Activated CD4-positive, alpha-beta T cell treated with anti-CD3 and anti-CD28 coated beads, Interleukin-2, amount 10 ng/mL, durations not matched to agents 24 days and 14 days (primary cell): ENCODE results near the gene GNPNAT1. TPM values are rescaled to one million over a fixed set of nuclear protein-coding genes. Genes with fewer than 3 reads are reported as not detected.

Source experiments
- DNase-seq: peaks from one replicate; pipeline ENCODE4 v3.0.0; 2022
- H3K27ac Mint-ChIP-seq: one replicate; pipeline ENCODE4 v1.8.0; 2022; ENCODE audit warnings: mild to moderate bottlenecking, mixed read lengths
- H3K27me3 Mint-ChIP-seq: one replicate; pipeline ENCODE4 v1.8.0; 2022; ENCODE audit warnings: mixed read lengths
- H3K36me3 Mint-ChIP-seq: one replicate; pipeline ENCODE4 v1.8.0; 2022; ENCODE audit warnings: low read depth, mild to moderate bottlenecking, mixed read lengths
- H3K4me1 Mint-ChIP-seq: one replicate; pipeline ENCODE4 v1.8.0; 2021; ENCODE audit warnings: mixed read lengths
- H3K4me3 Mint-ChIP-seq: one replicate; pipeline ENCODE4 v1.8.0; 2022; ENCODE audit warnings: mild to moderate bottlenecking, moderate library complexity, mixed read lengths
- H3K9me3 Mint-ChIP-seq: one replicate; pipeline ENCODE4 v1.8.0; 2021; ENCODE audit warnings: mixed read lengths
- intact Hi-C: fragments of 100-400 bp; cut with micrococcal nuclease; formaldehyde crosslinking; loops from one replicate; pipeline ENCODE4 v1.15.1; 2023
- total RNA-seq: library from RNA; stranded (reverse); gene quantifications from 2 replicates; pipeline ENCODE4 v1.2.3, GENCODE V29; 2022

The GNPNAT1 gene
- total RNA-seq = 30.6 and 32.4 TPM in 2 replicates

- H3K4me1 Mint-ChIP-seq = peaks cover 32% of the 10 kb centered on the region
- H3K9me3 Mint-ChIP-seq = no peaks in the 10 kb centered on the region
- peak within 1 kb of the TSS; percentile 83 for H3K27ac Mint-ChIP-seq
- H3K4me3 Mint-ChIP-seq = peak within 1 kb of the TSS; percentile 97
- peaks cover 6% of the 10 kb centered on the region for H3K36me3 Mint-ChIP-seq
- intact Hi-C loops = loop anchor here (1.0 to 2.0 kb wide), 3 partner anchors 62 to 239 kb away; partner anchors contain the start of genes GPR137C, PSMC6 and TXNDC16
- H3K27me3 Mint-ChIP-seq = no peaks in the 10 kb centered on the region
- peak; percentile 96 for DNase-seq
Observed at GRCh38 chr14:52791223-52792096, at the start of gene GNPNAT1. TSS of gene GNPNAT1 (minus strand) at chr14:52791607. CDS start at chr14:52784650, 6,957 bp downstream.

GRCh38 chr14:52840877-52841276 lies 49.5 kb upstream of the GNPNAT1 start:
- no peaks in the 10 kb centered on the region for H3K9me3 Mint-ChIP-seq
- H3K27me3 Mint-ChIP-seq = no peaks in the 10 kb centered on the region

GRCh38 chr14:52837451-52837850 lies 46.0 kb upstream of the GNPNAT1 start:
- Mint-ChIP-seq H3K27ac (no peak overlapping the region), H3K4me3 (no peak overlapping the region), H3K36me3 (no peaks in the 10 kb centered on the region), H3K4me1 (no peaks in the 10 kb centered on the region), H3K9me3 (no peaks in the 10 kb centered on the region), H3K27me3 (peaks cover 3% of the 10 kb centered on the region)
- intact Hi-C loops = no loop called here
- DNase-seq = no peak

More at GRCh38 chr14:52840877-52841276, 49.5 kb upstream of the GNPNAT1 start:
- Mint-ChIP-seq H3K4me1 (no peaks in the 10 kb centered on the region), H3K4me3 (no peak overlapping the region), H3K36me3 (no peaks in the 10 kb centered on the region), H3K27ac (no peak overlapping the region)
- intact Hi-C loops = no loop called here
- DNase-seq = no peak

- intact Hi-C loops = no loop called here
- no peaks in the 10 kb centered on the region for H3K36me3 Mint-ChIP-seq
- no peak overlapping the region for H3K4me3 Mint-ChIP-seq
- no peaks in the 10 kb centered on the region for H3K9me3 Mint-ChIP-seq
- no peaks in the 10 kb centered on the region for H3K4me1 Mint-ChIP-seq
- H3K27ac Mint-ChIP-seq = no peak overlapping the region
- peaks cover 5% of the 10 kb centered on the region for H3K27me3 Mint-ChIP-seq
- no peak for DNase-seq
Observed at GRCh38 chr14:52836063-52836462, 44.7 kb upstream of the GNPNAT1 start.

GRCh38 chr14:52835122-52835903 lies 43.9 kb upstream of the GNPNAT1 start:
- Mint-ChIP-seq H3K36me3 (no peaks in the 10 kb centered on the region), H3K27me3 (peaks cover 5% of the 10 kb centered on the region), H3K9me3 (no peaks in the 10 kb centered on the region), H3K27ac (no peak overlapping the region), H3K4me3 (no peak overlapping the region), H3K4me1 (no peaks in the 10 kb centered on the region)
- intact Hi-C loops = no loop called here
- DNase-seq = no peak

- Mint-ChIP-seq H3K27ac (no peak overlapping the region), H3K4me1 (no peaks in the 10 kb centered on the region), H3K4me3 (no peak overlapping the region), H3K27me3 (peaks cover 5% of the 10 kb centered on the region), H3K9me3 (no peaks in the 10 kb centered on the region), H3K36me3 (no peaks in the 10 kb centered on the region)
- intact Hi-C loops = no loop called here
- DNase-seq = no peak
Observed at GRCh38 chr14:52834440-52834842, 43.0 kb upstream of the GNPNAT1 start.

GRCh38 chr14:52833891-52834290 lies 42.5 kb upstream of the GNPNAT1 start:
- H3K9me3 Mint-ChIP-seq = no peaks in the 10 kb centered on the region
- H3K4me3 Mint-ChIP-seq = no peak overlapping the region
- no peak for DNase-seq
- peaks cover 5% of the 10 kb centered on the region for H3K27me3 Mint-ChIP-seq
- H3K27ac Mint-ChIP-seq = no peak overlapping the region
- intact Hi-C loops = no loop called here
- H3K36me3 Mint-ChIP-seq = no peaks in the 10 kb centered on the region
- H3K4me1 Mint-ChIP-seq = no peaks in the 10 kb centered on the region

GRCh38 chr14:52829527-52830185 lies 38.2 kb upstream of the GNPNAT1 start:
- H3K4me1 Mint-ChIP-seq = peaks cover 2% of the 10 kb centered on the region
- no peaks in the 10 kb centered on the region for H3K36me3 Mint-ChIP-seq
- H3K9me3 Mint-ChIP-seq = no peaks in the 10 kb centered on the region
- no peak for DNase-seq
- intact Hi-C loops = loop anchor here (10.0 kb wide), 2 partner anchors 355 to 1345 kb away; no protein-coding TSS in a partner anchor
- H3K27ac Mint-ChIP-seq = no peak overlapping the region
- H3K27me3 Mint-ChIP-seq = peaks cover 7% of the 10 kb centered on the region
- no peak overlapping the region for H3K4me3 Mint-ChIP-seq

- Mint-ChIP-seq H3K4me1 (peaks cover 5% of the 10 kb centered on the region), H3K9me3 (no peaks in the 10 kb centered on the region), H3K4me3 (no peak overlapping the region), H3K36me3 (no peaks in the 10 kb centered on the region), H3K27ac (no peak overlapping the region), H3K27me3 (peaks cover 11% of the 10 kb centered on the region)
- no peak for DNase-seq
- intact Hi-C loops = loop anchor here (10.0 kb wide), 2 partner anchors 357 to 1347 kb away; no protein-coding TSS in a partner anchor
Observed at GRCh38 chr14:52827426-52827825, 36.0 kb upstream of the GNPNAT1 start.

- no peak overlapping the region for H3K27ac Mint-ChIP-seq
- peaks cover 5% of the 10 kb centered on the region for H3K4me1 Mint-ChIP-seq
- H3K4me3 Mint-ChIP-seq = no peak overlapping the region
- H3K27me3 Mint-ChIP-seq = peaks cover 9% of the 10 kb centered on the region
- intact Hi-C loops = loop anchor here (10.0 kb wide), 2 partner anchors 360 to 1350 kb away; no protein-coding TSS in a partner anchor
- no peaks in the 10 kb centered on the region for H3K9me3 Mint-ChIP-seq
- DNase-seq = no peak
- H3K36me3 Mint-ChIP-seq = no peaks in the 10 kb centered on the region
Observed at GRCh38 chr14:52825085-52825484, 33.7 kb upstream of the GNPNAT1 start.

GRCh38 chr14:52824462-52824861 lies 33.1 kb upstream of the GNPNAT1 start:
- Mint-ChIP-seq H3K36me3 (no peaks in the 10 kb centered on the region), H3K27ac (no peak overlapping the region), H3K4me3 (no peak overlapping the region), H3K4me1 (peaks cover 5% of the 10 kb centered on the region), H3K27me3 (peaks cover 9% of the 10 kb centered on the region), H3K9me3 (no peaks in the 10 kb centered on the region)
- DNase-seq = no peak
- intact Hi-C loops = loop anchor here (10.0 kb wide), 2 partner anchors 360 to 1350 kb away; no protein-coding TSS in a partner anchor

GRCh38 chr14:52821805-52822250 lies 30.4 kb upstream of the GNPNAT1 start:
- H3K27me3 Mint-ChIP-seq = peaks cover 13% of the 10 kb centered on the region
- H3K4me1 Mint-ChIP-seq = peaks cover 5% of the 10 kb centered on the region
- H3K36me3 Mint-ChIP-seq = no peaks in the 10 kb centered on the region
- intact Hi-C loops = loop anchor here (2.0 to 10.0 kb wide), 3 partner anchors 233 to 1353 kb away; no protein-coding TSS in a partner anchor
- no peak for DNase-seq
- no peaks in the 10 kb centered on the region for H3K9me3 Mint-ChIP-seq
- H3K4me3 Mint-ChIP-seq = no peak overlapping the region
- H3K27ac Mint-ChIP-seq = no peak overlapping the region

- no peak for DNase-seq
- H3K36me3 Mint-ChIP-seq = no peaks in the 10 kb centered on the region
- H3K4me1 Mint-ChIP-seq = no peaks in the 10 kb centered on the region
- no peaks in the 10 kb centered on the region for H3K9me3 Mint-ChIP-seq
- intact Hi-C loops = no loop called here
- H3K4me3 Mint-ChIP-seq = no peak overlapping the region
- peaks cover 3% of the 10 kb centered on the region for H3K27me3 Mint-ChIP-seq
- H3K27ac Mint-ChIP-seq = no peak overlapping the region
Observed at GRCh38 chr14:52808101-52808500, 16.7 kb upstream of the GNPNAT1 start.
